C4-2B (cell line): Measurements from ENCODE around the gene LCK.

ENCODE experiments used
- H3K27ac ChIP-seq: fragments of 450-650 bp; 2 replicates; pipeline ENCODE4 v1.5.1; 2017
- ZFX ChIP-seq: fragments of 450-650 bp; IDR thresholded peaks from 2 replicates; pipeline ENCODE4 v1.6.1; 2017
- TF ChIP-seq, protein P1 (sequence below): fragments of 450-650 bp; conservative IDR thresholded peaks from 2 replicates; pipeline ENCODE4 v1.5.1; 2017; ENCODE audit warnings: mild to moderate bottlenecking

Gene LCK

DNA sequence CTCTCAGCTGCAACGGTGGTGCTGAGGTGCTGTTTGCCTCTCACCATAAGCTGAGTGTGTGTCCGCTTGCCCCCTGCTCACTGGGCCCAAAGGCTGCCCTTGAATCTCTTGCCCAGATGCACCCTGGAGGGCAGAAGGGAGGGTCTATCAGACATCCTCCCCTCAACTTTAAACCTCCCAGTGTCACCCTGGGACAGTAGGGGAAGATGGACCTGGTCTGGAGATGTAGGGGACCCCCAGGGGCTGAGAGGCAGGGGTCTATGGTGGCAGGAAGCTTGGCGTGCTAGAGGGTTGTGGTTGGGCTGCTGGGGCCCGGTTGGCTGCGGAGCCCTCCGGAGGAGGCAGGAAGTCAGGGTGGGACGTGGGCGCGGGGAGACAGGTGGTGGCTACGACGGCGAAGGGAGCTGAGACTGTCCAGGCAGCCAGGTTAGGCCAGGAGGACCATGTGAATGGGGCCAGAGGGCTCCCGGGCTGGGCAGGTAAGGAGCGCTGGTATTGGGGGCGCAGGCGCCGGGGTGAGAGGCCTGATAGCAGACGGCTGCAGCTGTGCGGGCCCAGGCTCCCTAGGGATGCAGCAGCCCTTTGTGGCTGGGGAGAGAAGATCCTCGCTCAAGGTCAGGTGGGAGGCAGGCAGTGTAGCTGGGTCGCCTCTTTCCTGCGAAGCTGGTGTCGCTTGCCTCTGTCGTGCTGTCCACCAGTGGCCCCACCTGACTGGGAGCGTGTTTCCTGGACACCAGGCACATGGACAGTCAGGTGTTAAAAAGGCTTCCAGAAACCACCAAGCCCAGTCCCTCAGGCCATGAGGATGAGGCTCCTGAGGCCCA, at the start of gene LCK:
TSS of gene LCK (plus strand) at position 373 of the 824 bp plus-strand sequence. CDS start 23,065 bp downstream, outside the sequence.
- no peak for TF ChIP-seq ZFX
- TF ChIP-seq, protein P1, sequence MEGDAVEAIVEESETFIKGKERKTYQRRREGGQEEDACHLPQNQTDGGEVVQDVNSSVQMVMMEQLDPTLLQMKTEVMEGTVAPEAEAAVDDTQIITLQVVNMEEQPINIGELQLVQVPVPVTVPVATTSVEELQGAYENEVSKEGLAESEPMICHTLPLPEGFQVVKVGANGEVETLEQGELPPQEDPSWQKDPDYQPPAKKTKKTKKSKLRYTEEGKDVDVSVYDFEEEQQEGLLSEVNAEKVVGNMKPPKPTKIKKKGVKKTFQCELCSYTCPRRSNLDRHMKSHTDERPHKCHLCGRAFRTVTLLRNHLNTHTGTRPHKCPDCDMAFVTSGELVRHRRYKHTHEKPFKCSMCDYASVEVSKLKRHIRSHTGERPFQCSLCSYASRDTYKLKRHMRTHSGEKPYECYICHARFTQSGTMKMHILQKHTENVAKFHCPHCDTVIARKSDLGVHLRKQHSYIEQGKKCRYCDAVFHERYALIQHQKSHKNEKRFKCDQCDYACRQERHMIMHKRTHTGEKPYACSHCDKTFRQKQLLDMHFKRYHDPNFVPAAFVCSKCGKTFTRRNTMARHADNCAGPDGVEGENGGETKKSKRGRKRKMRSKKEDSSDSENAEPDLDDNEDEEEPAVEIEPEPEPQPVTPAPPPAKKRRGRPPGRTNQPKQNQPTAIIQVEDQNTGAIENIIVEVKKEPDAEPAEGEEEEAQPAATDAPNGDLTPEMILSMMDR, result no peak
- no peak within 1 kb of the TSS for H3K27ac ChIP-seq

- peak overlapping the region; percentile 74 for H3K27ac ChIP-seq
- TF ChIP-seq ZFX, result no peak
- TF ChIP-seq, protein P1, result no peak
These were observed 46.1 kb upstream of the LCK start for GRCh38 chr1:32204943-32205361.

- TF ChIP-seq ZFX, result peak; percentile 49; the same call in 1 of the 2 replicates
- TF ChIP-seq, protein P1, result no peak
- H3K27ac ChIP-seq, result peak within 1 kb of the TSS; percentile 74
These were observed 45.4 kb upstream of the LCK start, which contains the start of gene IQCC for GRCh38 chr1:32205401-32206370. Gene IQCC (plus strand): TSS chr1:32205671. CDS start chr1:32205682, 11 bp downstream.

GRCh38 chr1:32208469-32208868, 42.6 kb upstream of the LCK start:
- H3K27ac ChIP-seq, result no peak overlapping the region

DNA sequence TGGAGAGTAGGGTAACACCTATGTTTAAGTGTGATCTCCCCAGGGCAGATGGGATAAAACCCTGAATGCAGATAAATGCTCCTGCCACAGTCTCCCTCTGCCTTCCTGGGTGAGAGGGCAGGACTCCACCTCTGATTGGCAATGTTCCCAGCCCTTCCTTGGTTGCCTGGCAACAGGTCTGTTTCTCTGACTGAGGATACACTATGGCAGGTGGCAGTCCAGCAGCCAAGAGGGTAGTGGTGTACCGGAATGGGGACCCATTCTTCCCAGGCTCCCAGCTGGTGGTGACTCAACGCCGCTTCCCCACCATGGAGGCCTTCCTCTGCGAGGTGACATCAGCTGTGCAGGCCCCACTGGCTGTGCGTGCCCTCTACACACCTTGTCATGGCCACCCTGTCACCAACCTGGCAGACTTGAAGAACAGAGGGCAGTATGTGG, 42.2 kb upstream of the LCK start, which contains the start of gene DCDC2B:
TSS of gene DCDC2B (plus strand) at position 199 of the 438 bp plus-strand sequence. CDS start at position 204, 5 bp downstream.
- H3K27ac ChIP-seq, result no peak within 1 kb of the TSS
- TF ChIP-seq, protein P1, result no peak
- TF ChIP-seq ZFX, result no peak

More at GRCh38 chr1:32208469-32208868, 42.6 kb upstream of the LCK start:
- TF ChIP-seq, protein P1, result no peak
- TF ChIP-seq ZFX, result no peak

DNA sequence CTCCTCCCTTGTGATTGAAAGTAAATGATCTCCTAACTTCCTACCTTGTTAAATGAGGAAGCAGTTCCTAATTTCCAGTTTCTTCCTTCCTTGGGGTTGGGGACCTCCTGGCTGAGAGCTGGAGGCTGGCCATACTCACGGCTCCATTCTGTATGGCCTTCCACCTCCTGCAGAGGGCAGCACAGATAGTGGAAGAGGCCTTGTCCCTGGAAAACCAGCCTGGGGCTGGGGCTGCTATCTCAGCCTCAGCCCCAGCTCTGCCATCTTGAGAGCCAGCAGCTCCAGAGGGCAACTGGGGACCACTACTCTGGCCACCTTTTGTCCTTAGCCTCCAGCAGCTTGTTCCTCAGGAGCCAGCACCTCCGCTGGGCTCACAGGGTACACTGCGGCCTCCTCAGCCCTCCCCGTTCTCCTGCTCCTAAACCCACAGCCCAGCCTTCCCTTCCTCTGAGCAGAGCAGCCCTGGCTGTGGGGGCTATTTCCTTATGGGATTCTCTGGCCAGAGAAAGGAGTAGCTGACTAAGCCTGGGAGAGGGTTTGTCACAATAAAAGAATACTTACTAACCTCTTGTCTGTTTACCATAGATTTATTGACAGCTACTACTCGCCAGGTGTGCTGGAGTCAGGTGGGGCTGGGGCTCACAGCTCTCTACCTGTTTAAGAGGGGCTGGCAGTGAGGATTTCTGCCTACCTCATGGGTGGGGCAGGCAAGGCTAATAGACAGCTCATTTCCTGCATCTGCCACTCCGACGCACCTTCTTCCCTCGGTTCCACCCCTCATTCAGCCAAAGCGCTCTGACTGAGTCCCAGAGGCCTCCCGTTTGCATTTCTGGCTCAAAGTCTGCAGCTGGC, 35.2 kb upstream of the LCK start:
- TF ChIP-seq, protein P1, result peak; percentile 91
- no peak for TF ChIP-seq ZFX
- H3K27ac ChIP-seq, result no peak overlapping the region
